Common myeloid progenitor, CD34-positive (primary cell): Measurements from ENCODE around the gene IL1RL2.

ENCODE experiments used
- CTCF ChIA-PET: fragments of 350-600 bp; sonication (Branson Sonifier 250); formaldehyde crosslinking; loops from one replicate; lab custom pipeline; 2021; ENCODE audit warnings: antibody characterized with exemption; lab: Charles Lee
- POLR2A ChIA-PET: fragments of 350-600 bp; sonication (Branson Sonifier 250); formaldehyde crosslinking; loops from one replicate; lab custom pipeline; 2021; ENCODE audit warnings: antibody characterized with exemption; lab: Charles Lee
- DNase-seq, 3 donors: peaks; one replicate each; pipeline versions ENCODE4 v3.0.0 to v3.0.0-alpha.2; 2013
- H3K27ac ChIP-seq, 2 experiments: 1 replicate in 1 of 2; 2 replicates in 1 of 2; pipeline ENCODE4 v1.7.0; 2013; ENCODE audit warnings: inconsistent platforms in 2 of 2, low read length in 2 of 2, mild to moderate bottlenecking in 2 of 2, low read depth in 1 of 2, moderate library complexity in 1 of 2; ENCODE audit not compliant: severe bottlenecking in 2 of 2, insufficient read depth in 1 of 2, poor library complexity in 1 of 2
- H3K27me3 ChIP-seq, 5 experiments: replicated peaks in 2 of 5; 1 replicate in 3 of 5; 2 replicates in 2 of 5; pipeline versions ENCODE4 v1.6.1 to v1.7.0; 2013; ENCODE audit warnings: low read length in 4 of 5, mild to moderate bottlenecking in 2 of 5, moderate library complexity in 2 of 5, inconsistent platforms in 1 of 5; ENCODE audit not compliant: insufficient read depth in 5 of 5, control insufficient read depth in 4 of 5
- H3K36me3 ChIP-seq, 4 experiments: 1 replicate in 2 of 4; 2 replicates in 2 of 4; pipeline versions ENCODE4 v1.6.1 to v1.7.0; 2013; ENCODE audit warnings: low read length in 3 of 4, control low read depth in 1 of 4, mild to moderate bottlenecking in 1 of 4; ENCODE audit not compliant: control insufficient read depth in 4 of 4, insufficient read depth in 4 of 4
- H3K4me1 ChIP-seq, 4 experiments: 1 replicate in 3 of 4; 2 replicates in 1 of 4; pipeline versions ENCODE4 v1.6.1 to v1.7.1; 2013; ENCODE audit warnings: low read length in 3 of 4, mild to moderate bottlenecking in 3 of 4, control low read depth in 1 of 4, inconsistent platforms in 1 of 4, moderate library complexity in 1 of 4; ENCODE audit not compliant: control insufficient read depth in 4 of 4, insufficient read depth in 4 of 4; ENCODE audit errors: control extremely low read depth in 1 of 4
- H3K4me3 ChIP-seq, 7 experiments: 1 replicate in 4 of 7; 2 replicates in 3 of 7; pipeline versions ENCODE4 v1.5.1 to v1.7.0; 2013; ENCODE audit warnings: mild to moderate bottlenecking in 7 of 7, low read length in 6 of 7, moderate library complexity in 6 of 7, inconsistent platforms in 2 of 7, low read depth in 2 of 7, control low read depth in 1 of 7; ENCODE audit not compliant: insufficient read depth in 4 of 7, control insufficient read depth in 1 of 7; ENCODE audit errors: extremely low read depth in 1 of 7
- H3K9me3 ChIP-seq, 5 experiments: 1 replicate in 4 of 5; 2 replicates in 1 of 5; pipeline versions ENCODE4 v1.6.1 to v1.7.1; 2013; ENCODE audit warnings: low read length in 4 of 5, mild to moderate bottlenecking in 2 of 5, inconsistent platforms in 1 of 5, low read depth in 1 of 5, moderate library complexity in 1 of 5; ENCODE audit not compliant: control insufficient read depth in 4 of 5, insufficient read depth in 2 of 5; ENCODE audit errors: control extremely low read depth in 1 of 5
- WGBS: methylation state at CpG from one replicate; pipeline ENCODE4 v1.1.5; 2013; ENCODE audit not compliant: insufficient coverage; 5-methylcytosine and 5-hydroxymethylcytosine counted together

IL1RL2 gene

DNA sequence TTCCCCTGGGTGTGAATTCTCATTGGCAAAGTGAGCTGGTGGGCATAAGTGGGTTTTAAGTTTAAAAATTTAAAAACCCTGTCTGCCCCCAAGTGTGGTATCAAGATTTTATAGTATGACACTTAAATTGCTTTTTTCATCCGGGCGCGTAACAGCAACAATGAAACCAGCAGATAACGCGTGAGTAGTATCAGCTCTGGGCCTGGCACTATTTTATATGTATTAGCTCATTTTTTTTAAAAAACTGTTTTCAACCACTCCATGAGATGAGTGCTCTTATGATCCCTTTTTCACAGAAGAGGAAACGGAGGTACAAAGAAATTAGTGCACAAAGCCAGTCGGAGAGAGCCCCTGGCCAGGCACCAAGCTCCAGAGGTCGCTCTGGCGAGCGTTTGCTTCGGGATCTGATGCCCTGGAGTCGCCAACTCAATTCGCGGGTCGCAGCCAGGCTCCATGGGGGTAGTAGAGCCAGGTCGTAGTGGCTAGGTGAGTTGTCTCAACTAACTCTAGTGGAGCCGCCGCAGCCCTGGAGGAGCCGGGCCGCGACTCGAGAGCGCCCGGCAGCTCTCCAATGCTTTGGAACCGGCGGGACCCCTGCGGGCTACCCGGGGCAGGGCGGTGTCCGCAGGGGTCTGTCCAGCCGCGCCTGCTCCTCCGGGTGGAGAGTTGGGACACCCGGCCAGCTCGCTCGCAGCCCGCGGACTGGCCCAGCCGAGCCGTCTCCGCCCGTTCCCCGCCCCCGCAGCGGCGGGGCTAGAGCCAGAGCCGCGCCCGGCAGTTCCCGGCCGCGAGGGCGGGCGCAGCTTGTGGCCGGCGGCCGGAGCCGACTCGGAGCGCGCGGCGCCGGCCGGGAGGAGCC is 44.6 kb upstream of the IL1RL2 start, which contains the start of gene IL1R1:
IL1R1 (plus strand) TSS at position 777 of the 859 bp plus-strand sequence. CDS start 14,979 bp downstream, outside the sequence.
- Histone ChIP-seq H3K4me3 (peak within 1 kb of the TSS; percentile 22 to 69 (median 55)), H3K27ac (no peak within 1 kb of the TSS), H3K36me3 (no peaks in the 10 kb centered on the region), H3K27me3 (peaks cover 0 to 25% (median 6%) of the 10 kb centered on the region in 5 experiments), H3K9me3 (peaks cover 5 to 37% (median 16%) of the 10 kb centered on the region in 5 experiments), H3K4me1 (peaks cover 13 to 49% (median 33%) of the 10 kb centered on the region in 4 experiments)
- CTCF ChIA-PET, result interaction anchor here (0.6 to 2.7 kb wide), 16 partner anchors 8 to 302 kb away, joined by 3 to 10 read pairs (median 4); no protein-coding TSS in a partner anchor
- POLR2A ChIA-PET, result no interaction called here
- peak in 2 of 3 donors; percentile 12 to 26 for DNase-seq
- WGBS, result 7% methylated on average over 51 of the region's 65 CpGs

DNA sequence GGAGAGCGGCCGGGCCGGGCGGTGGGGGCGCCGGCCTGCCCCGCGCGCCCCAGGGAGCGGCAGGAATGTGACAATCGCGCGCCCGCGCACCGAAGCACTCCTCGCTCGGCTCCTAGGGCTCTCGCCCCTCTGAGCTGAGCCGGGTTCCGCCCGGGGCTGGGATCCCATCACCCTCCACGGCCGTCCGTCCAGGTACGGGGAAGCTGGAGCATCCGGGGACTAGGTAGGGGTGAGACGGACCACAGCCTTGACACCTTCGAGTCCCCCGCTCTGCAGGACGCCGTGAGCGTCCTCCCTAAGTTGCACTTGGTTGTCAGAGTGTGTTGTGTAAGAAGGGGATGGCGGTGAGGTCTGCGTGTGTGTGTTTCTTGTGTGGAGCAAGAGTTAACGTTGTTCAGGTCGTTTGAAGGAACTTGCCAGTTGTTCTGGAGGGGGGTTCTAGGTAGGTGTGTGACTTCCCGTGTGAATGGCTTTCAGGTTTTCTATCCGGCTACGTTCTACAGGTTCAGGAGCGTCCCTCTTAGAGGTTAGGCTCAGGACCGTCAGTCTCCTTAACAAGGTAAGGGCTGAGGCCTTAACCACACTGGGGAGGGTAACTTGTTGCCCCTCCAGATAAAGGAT is 43.9 kb upstream of the IL1RL2 start:
- peak in 2 of 3 donors; percentile 51 to 62 for DNase-seq
- no peak overlapping the region for H3K27ac ChIP-seq
- ChIA-PET CTCF (interaction anchor here (0.6 to 2.7 kb wide), 5 partner anchors 11 to 137 kb away, joined by 3 to 10 read pairs (median 5); no protein-coding TSS in a partner anchor), POLR2A (no interaction called here)
- H3K4me3 ChIP-seq, result peak overlapping the region in 6 of 7 experiments; percentile 47 to 69 (median 59)
- H3K36me3 ChIP-seq, result no peaks in the 10 kb centered on the region
- 9% methylated on average over 36 of the region's 42 CpGs for WGBS
- H3K9me3 ChIP-seq, result peaks cover 5 to 42% (median 16%) of the 10 kb centered on the region in 5 experiments
- H3K4me1 ChIP-seq, result peaks cover 8 to 41% (median 29%) of the 10 kb centered on the region in 4 experiments
- H3K27me3 ChIP-seq, result peaks cover 0 to 25% (median 6%) of the 10 kb centered on the region in 5 experiments

DNA sequence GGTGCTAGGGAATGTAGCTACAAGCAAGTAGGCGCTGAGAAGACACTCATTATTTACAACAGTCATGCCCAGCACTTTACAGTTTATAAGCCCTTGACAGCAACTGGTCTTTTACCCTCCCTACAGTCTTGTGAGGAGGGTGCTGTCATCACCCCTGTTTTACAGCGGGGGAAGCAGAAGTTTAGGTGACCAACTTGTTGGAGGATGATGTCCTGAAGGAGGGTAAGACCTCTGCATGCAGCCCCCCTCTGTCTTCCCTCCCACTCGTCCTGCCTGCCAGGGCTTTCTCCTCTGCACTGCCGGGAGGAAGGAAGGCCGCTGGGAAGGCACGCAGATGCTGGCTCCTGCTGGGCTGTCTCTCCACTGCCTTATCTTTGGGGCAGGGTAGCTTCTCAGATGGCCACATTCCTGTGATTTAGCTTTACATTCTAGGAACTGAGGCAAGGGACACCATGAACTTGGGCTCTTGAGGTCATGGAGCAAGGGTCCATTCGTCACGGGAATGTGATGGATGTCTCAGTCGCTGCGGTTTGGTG is 43.3 kb upstream of the IL1RL2 start:
- peak overlapping the region in 3 of 7 experiments; percentile 48 to 69 (median 63) for H3K4me3 ChIP-seq

DNA sequence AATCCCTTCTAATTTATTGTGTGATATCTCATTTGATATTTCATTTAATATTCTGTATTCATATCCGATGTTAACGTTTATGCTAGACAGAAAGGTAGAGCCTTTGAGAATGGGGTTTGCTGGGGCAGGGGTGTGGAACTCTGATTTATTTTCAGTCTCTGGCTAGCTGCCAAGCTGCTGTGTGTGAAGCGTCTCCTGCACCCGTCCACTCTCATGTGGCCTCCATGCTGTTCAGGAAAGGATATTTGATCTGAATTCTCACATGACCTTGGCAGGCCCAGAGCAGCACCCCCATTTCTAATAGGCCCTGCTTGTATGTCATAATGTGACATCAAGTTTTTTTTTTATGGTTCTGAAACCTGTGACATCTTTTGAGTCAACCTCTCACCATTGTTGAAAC is 42.7 kb upstream of the IL1RL2 start:
- CTCF ChIA-PET, result interaction anchor here (1.5 kb wide), 1 partner anchor 9 kb away, joined by 6 read pairs; no protein-coding TSS in a partner anchor
- 90% methylated on average over 2 of the region's 4 CpGs for WGBS
- peaks cover 0 to 2% (median 0%) of the 10 kb centered on the region in 4 experiments for H3K36me3 ChIP-seq
- no peak overlapping the region for H3K27ac ChIP-seq
- peaks cover 0 to 25% (median 6%) of the 10 kb centered on the region in 5 experiments for H3K27me3 ChIP-seq
- no peak for DNase-seq
- peaks cover 5 to 30% (median 17%) of the 10 kb centered on the region in 4 experiments for H3K4me1 ChIP-seq
- H3K4me3 ChIP-seq, result no peak overlapping the region
- POLR2A ChIA-PET, result interaction anchor here (0.7 kb wide), 1 partner anchor 41 kb away, joined by 6 read pairs; no protein-coding TSS in a partner anchor
- H3K9me3 ChIP-seq, result peaks cover 7 to 48% (median 21%) of the 10 kb centered on the region in 5 experiments

More for the DNA sequence above, 43.3 kb upstream of the IL1RL2 start:
- CTCF ChIA-PET, result interaction anchor here (2.7 kb wide), 1 partner anchor 23 kb away, joined by 10 read pairs; no protein-coding TSS in a partner anchor
- POLR2A ChIA-PET, result interaction anchor here (0.7 kb wide), 1 partner anchor 41 kb away, joined by 6 read pairs; no protein-coding TSS in a partner anchor
- H3K27ac ChIP-seq, result no peak overlapping the region
- H3K36me3 ChIP-seq, result no peaks in the 10 kb centered on the region
- no peak for DNase-seq
- peaks cover 0 to 25% (median 6%) of the 10 kb centered on the region in 5 experiments for H3K27me3 ChIP-seq
- peaks cover 5 to 43% (median 19%) of the 10 kb centered on the region in 5 experiments for H3K9me3 ChIP-seq
- H3K4me1 ChIP-seq, result peaks cover 5 to 36% (median 23%) of the 10 kb centered on the region in 4 experiments
- 99% methylated on average over 9 of the region's 10 CpGs for WGBS

DNA sequence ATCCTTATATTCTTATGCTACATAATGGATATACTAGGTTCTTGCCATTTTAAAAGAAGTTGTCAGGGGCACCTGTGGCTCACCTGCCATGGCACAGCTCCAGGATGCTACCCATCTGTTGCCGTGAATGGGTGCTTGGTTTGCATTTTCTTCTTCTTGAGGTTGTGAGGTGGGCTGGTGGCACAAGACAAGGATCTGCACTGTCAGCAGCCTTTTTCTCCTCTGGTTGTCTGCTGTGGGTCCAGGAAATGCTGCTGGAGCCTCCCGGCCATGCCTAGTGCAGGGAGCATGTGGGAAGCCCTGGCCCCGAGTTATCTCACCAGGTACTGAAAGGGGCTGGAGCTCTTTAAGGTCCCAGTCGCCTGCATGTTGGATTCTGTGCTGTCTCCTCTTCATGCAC is 41.7 kb upstream of the IL1RL2 start:
- ChIA-PET POLR2A (no interaction called here), CTCF (interaction anchor here (1.5 kb wide), 1 partner anchor 8 kb away, joined by 6 read pairs; no protein-coding TSS in a partner anchor)
- peaks cover 0 to 3% (median 0%) of the 10 kb centered on the region in 4 experiments for H3K36me3 ChIP-seq
- H3K9me3 ChIP-seq, result peaks cover 9 to 57% (median 28%) of the 10 kb centered on the region in 5 experiments
- WGBS, result 98% methylated on average over 4 of the region's 4 CpGs
- H3K27ac ChIP-seq, result no peak overlapping the region
- H3K4me1 ChIP-seq, result peaks cover 2 to 21% (median 12%) of the 10 kb centered on the region in 4 experiments
- no peak for DNase-seq
- H3K4me3 ChIP-seq, result no peak overlapping the region
- peaks cover 0 to 25% (median 6%) of the 10 kb centered on the region in 5 experiments for H3K27me3 ChIP-seq

DNA sequence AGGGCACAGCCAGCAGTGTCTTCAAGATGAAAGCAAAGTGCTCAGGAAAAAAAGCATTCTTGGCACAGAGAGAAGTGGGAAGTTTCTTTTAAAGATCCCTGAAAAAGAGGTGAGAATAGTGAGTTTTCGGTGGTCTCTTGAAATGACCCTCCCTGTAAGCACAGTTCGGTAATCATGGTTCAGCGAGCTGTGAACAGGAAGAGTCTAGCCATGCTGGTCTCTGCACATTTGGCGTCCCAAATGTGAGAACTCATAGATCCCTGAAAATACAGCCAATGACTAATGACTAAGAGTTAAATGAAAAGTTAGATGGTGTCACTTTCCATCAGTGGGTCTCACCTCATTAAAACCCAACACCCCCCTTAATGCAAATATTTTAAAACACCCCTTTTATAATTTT is 40.9 kb upstream of the IL1RL2 start:
- Histone ChIP-seq H3K27me3 (peaks cover 0 to 25% (median 6%) of the 10 kb centered on the region in 5 experiments), H3K27ac (no peak overlapping the region), H3K4me1 (peaks cover 2 to 19% (median 12%) of the 10 kb centered on the region in 4 experiments), H3K36me3 (peaks cover 0 to 3% (median 0%) of the 10 kb centered on the region in 4 experiments), H3K9me3 (peaks cover 9 to 57% (median 28%) of the 10 kb centered on the region in 5 experiments), H3K4me3 (no peak overlapping the region)
- ChIA-PET POLR2A (no interaction called here), CTCF (no interaction called here)
- DNase-seq, result no peak
- 95% methylated on average over 3 of the region's 4 CpGs for WGBS
